GM23338 (cell line): ENCODE measurements around the gene C1QTNF2.

Source experiments
- CREB1 ChIP-seq: fragments of 250-450 bp; sonication (Bioruptor Pico); IDR thresholded peaks from 2 replicates; pipeline ENCODE4 v1.5.0; 2020; ENCODE audit warnings: low read depth, mild to moderate bottlenecking, moderate library complexity
- CTCF ChIP-seq, 2 experiments: fragments of 200-600 bp in 1 of 2; sonication (generic) in 1 of 2; conservative IDR thresholded peaks; 2 replicates each; pipeline versions ENCODE4 v1.5.1 to v1.6.1; 2016 to 2017; ENCODE audit warnings: antibody characterized with exemption in 2 of 2, low read depth in 2 of 2, mild to moderate bottlenecking in 2 of 2, moderate library complexity in 1 of 2
- EZH2 ChIP-seq: fragments of 200-600 bp; sonication (generic); IDR thresholded peaks from one replicate; pipeline ENCODE4 v1.8.0; 2017; ENCODE audit warnings: antibody characterized with exemption, mild to moderate bottlenecking, low read depth; ENCODE audit not compliant: unreplicated experiment
- EZH2phosphoT487 ChIP-seq: fragments of 200-600 bp; sonication (generic); IDR thresholded peaks from one replicate; pipeline ENCODE4 v1.8.1; 2018; ENCODE audit warnings: antibody characterized with exemption; ENCODE audit not compliant: unreplicated experiment
- JUNB ChIP-seq: IDR thresholded peaks from one replicate; pipeline ENCODE4 v1.6.1; 2016; ENCODE audit warnings: antibody characterized with exemption; ENCODE audit not compliant: unreplicated experiment
- NANOG ChIP-seq: IDR thresholded peaks from 2 replicates; pipeline ENCODE4 v1.6.1; 2016; ENCODE audit warnings: antibody characterized with exemption, borderline replicate concordance
- POLR2AphosphoS5 ChIP-seq: IDR thresholded peaks from 2 replicates; pipeline ENCODE4 v1.6.1; 2016; ENCODE audit warnings: antibody characterized with exemption, low read depth
- REST ChIP-seq: IDR thresholded peaks from one replicate; pipeline ENCODE4 v1.6.1; 2018; ENCODE audit warnings: antibody characterized with exemption; ENCODE audit not compliant: unreplicated experiment

GRCh38 chr5:160359242-160359641 lies 11.2 kb downstream of the C1QTNF2 start:
- TF ChIP-seq CTCF (conservative IDR thresholded peaks at IDR 0.05; ENCODE audit: low read depth in 2 of 2) = no peak
- TF ChIP-seq EZH2phosphoT487 = no peak
- no peak for TF ChIP-seq POLR2AphosphoS5
- TF ChIP-seq REST = no peak
- no peak for TF ChIP-seq EZH2
- no peak for TF ChIP-seq NANOG
- no peak for TF ChIP-seq CREB1
- no peak for TF ChIP-seq JUNB
